ENCODE measurements around the gene PSMD1.

- TF ChIP-seq, protein P1, sequence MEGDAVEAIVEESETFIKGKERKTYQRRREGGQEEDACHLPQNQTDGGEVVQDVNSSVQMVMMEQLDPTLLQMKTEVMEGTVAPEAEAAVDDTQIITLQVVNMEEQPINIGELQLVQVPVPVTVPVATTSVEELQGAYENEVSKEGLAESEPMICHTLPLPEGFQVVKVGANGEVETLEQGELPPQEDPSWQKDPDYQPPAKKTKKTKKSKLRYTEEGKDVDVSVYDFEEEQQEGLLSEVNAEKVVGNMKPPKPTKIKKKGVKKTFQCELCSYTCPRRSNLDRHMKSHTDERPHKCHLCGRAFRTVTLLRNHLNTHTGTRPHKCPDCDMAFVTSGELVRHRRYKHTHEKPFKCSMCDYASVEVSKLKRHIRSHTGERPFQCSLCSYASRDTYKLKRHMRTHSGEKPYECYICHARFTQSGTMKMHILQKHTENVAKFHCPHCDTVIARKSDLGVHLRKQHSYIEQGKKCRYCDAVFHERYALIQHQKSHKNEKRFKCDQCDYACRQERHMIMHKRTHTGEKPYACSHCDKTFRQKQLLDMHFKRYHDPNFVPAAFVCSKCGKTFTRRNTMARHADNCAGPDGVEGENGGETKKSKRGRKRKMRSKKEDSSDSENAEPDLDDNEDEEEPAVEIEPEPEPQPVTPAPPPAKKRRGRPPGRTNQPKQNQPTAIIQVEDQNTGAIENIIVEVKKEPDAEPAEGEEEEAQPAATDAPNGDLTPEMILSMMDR (IDR thresholded peaks at IDR 0.05; ENCODE audit: low read depth, low read length): no peak
- TF ChIP-seq MAX (IDR thresholded peaks at IDR 0.05; ENCODE audit: low read depth, low read length): no peak
Observed at GRCh38 chr2:231057590-231057989, 923 bp downstream of the PSMD1 start.

Data from NB4 (cell line).